AG10803 (cell line): ENCODE measurements around the gene PAWR.
"Not testable (repeated sequence)": the region's sequence is repeated elsewhere in the genome, so short reads cannot be mapped to it uniquely, and the experiment has no call there.

Experiments used
- DNase-seq: peaks from one replicate; pipeline ENCODE4 v3.0.0; 2010; ENCODE audit warnings: low read depth
- H3K4me3 ChIP-seq: 2 replicates; pipeline ENCODE4 v1.5.1; 2011; ENCODE audit warnings: mild to moderate bottlenecking, low read length, control low read depth
- CTCF ChIP-seq: conservative IDR thresholded peaks from 2 replicates; pipeline ENCODE4 v1.5.1; 2011; ENCODE audit warnings: mild to moderate bottlenecking, low read length, control low read depth, inconsistent platforms

The PAWR gene

GRCh38 chr12:79648881-79649280 lies 41.9 kb downstream of the PAWR start:
- peak; percentile 63 for DNase-seq
- H3K4me3 ChIP-seq = no peak overlapping the region
- no peak for TF ChIP-seq CTCF

- not testable (repeated sequence) for H3K4me3 ChIP-seq, DNase-seq
Observed at GRCh38 chr12:79646843-79647242, 43.9 kb downstream of the PAWR start.

GRCh38 chr12:79645235-79645630 lies 45.5 kb downstream of the PAWR start:
- H3K4me3 ChIP-seq = no peak overlapping the region
- TF ChIP-seq CTCF = no peak
- DNase-seq = no peak

GRCh38 chr12:79644274-79645234 lies 46.2 kb downstream of the PAWR start:
- DNase-seq = no peak
- H3K4me3 ChIP-seq = no peak overlapping the region
- no peak for TF ChIP-seq CTCF

- no peak overlapping the region for H3K4me3 ChIP-seq
- TF ChIP-seq CTCF = no peak
- DNase-seq = no peak
Observed at GRCh38 chr12:79643821-79644220, 46.9 kb downstream of the PAWR start.

- DNase-seq = no peak
- no peak overlapping the region for H3K4me3 ChIP-seq
- TF ChIP-seq CTCF = no peak
Observed at GRCh38 chr12:79638490-79638889, 52.3 kb downstream of the PAWR start.

- no peak overlapping the region for H3K4me3 ChIP-seq
- no peak for DNase-seq
- TF ChIP-seq CTCF = no peak
Observed at GRCh38 chr12:79637093-79637492, 53.7 kb downstream of the PAWR start.
